CD4-positive, alpha-beta T cell treated with Interleukin-10 for 1 hour (primary cell): Measurements from ENCODE around the gene KCNQ1.
A peak's percentile ranks its signal among the peaks of the same experiment; 100 is the strongest.

Source experiments
- DNase-seq: peaks from one replicate; pipeline ENCODE4 v3.0.0-alpha.2; 2020

Gene KCNQ1

DNA sequence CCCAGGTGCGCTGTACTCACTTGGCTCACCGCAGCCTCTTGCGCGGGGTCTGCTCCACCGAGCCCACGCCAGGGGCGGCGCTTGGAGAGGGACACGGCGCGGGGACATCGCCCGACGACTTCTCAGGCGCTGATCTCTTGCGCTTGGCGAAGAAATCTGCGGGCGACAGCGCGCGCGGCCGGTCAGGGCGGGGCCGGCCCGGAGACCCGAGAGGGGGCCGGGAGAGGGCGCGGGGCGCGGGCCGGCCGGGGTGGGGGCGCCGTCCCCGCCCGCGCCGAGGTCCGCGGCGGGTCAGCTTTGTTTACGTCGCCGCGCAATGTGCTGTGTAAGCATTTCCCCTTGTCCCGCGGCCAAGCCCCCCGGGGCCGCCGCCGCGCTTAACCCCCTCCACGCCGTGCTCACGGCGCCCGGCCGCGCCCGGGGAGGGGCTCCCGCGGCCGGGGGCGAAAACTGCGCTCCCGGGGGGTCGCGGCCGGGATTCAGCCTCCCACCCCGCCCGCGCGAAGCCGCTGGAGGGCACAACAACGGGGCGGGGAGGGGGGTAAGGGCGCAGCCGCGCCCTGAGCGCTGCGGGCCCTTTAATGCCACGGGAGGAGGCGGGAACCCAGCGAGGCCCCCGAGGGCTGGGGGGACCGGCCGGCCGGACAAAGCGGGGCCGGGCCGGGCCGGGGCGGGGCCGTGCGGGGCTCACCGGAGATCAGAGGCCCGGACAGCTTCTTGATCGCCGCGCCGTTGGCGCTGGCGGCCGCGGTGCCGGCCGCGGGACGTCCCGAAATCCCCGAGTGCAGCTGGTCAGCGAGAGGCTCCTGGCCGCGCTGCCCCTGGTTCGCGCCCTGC lies 439.4 kb downstream of the KCNQ1 start:
- no peak for DNase-seq

DNA sequence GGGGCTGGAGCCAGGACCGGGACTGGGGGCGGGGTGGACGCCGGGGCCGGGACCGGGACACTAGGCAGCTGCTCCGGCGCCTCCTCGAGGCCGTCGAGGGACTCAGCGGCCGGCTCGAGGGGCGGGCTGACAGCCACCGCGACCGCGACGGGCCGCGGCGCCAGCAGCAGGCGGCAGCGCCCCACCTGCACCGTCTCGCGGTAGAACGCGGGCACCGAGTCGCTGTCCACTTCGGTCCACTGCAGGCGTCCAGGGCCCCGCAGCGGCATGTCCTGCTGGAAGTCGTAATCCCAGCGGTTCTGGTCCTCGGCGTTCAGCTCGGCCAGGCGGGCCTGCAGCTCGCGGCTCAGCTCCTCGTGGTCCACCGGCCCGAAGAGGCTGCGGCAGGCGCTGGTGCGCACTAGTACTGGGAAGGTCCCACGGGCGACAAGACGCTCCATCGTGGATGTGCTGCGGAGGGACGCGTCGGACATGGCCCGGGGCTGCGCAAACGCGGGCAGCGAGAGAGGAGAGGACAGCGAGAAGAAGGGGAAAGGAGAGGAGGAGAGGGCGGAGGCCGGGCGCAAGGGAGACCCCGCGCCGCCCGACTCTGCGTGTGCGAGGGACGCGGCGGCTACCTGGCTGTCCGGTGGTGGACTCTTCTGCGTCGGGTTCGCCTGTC lies 440.3 kb downstream of the KCNQ1 start:
- DNase-seq, result peak; percentile 39

DNA sequence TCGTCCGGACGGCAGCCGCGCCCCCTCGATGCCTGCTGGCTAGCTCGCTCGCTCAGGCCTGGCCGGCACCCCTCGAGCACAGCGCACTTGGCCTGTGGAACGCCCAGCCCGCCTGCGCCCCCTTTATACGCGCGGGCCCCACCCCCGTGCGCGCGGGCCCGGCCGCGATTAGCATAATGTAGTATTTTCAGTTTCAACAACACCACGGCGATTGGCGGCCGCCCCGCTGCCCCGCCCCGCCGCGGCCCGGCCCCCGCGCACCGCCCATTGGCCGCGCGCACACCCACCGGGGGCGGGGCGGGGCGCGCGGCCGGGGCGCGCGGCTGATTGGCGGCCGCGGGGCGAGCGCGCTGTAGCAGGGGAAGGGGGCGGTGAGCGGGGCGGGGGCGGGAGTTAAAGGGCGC lies 440.9 kb downstream of the KCNQ1 start, which contains the start of gene CDKN1C:
TSS of gene CDKN1C (minus strand) at position 98 of the 404 bp plus-strand sequence. CDS start 319 bp downstream, outside the sequence.
- DNase-seq, result peak; percentile 90

DNA sequence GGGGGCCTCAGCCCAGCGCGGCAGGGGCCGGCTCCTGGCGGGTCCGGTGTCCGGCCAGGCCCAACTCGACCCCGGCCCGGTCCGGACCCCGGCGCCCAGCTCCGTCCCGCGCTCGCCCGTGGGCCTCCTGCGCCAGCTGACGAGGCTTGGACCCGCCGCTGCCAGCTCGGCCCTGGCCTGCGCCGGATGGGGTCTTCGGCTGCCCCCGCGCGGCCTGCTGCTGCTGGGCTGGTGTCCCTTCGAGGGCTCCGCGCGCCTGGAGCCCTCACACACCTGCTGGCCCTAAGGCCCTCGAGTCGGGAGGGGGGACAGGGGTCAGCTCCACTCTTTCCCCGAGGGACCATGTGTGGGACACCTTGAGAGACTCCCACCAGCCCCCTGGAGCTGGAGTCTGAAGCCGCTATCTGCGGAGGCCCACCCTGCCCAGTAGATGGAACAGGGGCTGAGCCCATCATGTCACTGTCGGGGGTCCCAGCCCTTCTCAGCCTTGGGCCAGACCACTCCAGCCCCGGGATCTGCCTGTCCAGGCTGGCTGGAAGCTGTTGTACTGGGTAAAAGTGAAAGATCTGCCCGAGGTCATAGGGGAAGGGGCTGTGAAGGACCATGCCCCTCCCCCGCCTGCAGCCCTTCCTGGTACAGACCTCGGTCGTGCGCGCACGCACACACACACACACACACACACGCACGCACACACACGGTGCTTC lies 441.5 kb downstream of the KCNQ1 start:
- DNase-seq, result peak; percentile 25

DNA sequence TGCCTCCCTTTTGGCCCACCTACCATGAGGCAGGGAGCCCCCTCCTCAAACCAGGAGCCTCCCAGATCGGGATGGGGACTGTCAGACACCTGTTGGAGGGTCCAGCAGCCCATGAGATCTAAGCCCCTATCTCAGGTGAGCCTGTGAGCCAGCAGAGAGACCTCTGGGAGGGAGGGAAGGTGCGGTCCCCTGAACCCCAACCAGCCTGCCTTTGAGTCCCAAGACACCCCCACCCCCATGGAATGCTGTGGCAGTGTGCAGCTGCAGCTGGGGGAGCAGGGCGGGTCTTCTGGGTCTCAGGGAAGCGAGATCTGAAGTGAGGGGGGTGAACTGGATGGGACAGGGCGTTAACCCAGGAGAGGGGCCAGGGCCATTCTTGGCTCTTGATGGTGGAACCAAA lies 442.1 kb downstream of the KCNQ1 start:
- no peak for DNase-seq

DNA sequence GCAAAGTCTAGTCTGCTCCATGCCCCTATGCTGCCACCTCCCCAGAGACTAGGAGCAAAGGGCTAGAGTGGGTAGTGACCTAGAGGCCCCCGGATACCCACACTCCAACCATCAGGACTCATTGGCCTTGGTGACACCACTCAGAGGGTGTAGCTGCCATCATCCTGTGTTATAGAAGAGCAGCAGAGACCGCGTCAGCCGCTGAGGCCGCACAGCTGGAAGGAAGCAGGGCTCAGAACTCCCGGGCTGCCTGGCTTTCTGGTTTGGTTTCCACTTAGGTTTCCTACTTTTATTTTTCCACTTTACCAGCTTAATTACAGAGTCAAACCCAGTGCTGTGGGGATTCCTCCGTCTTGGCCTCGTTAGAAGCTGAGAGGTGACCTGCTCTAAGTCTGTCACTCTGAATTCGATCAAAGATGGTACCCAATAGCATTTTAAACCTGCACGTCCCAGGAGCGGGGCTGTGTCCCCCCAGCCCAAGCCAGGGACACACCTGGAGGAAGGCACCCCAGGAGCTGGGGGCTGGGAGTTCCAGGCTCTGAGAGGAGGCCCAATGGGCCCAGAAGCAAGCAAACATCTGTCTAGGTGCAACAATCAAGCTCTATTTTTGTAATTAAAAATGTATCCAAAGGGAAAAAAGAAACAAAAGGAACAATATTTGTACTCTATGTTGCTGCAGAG lies 442.8 kb downstream of the KCNQ1 start:
- DNase-seq, result no peak

DNA sequence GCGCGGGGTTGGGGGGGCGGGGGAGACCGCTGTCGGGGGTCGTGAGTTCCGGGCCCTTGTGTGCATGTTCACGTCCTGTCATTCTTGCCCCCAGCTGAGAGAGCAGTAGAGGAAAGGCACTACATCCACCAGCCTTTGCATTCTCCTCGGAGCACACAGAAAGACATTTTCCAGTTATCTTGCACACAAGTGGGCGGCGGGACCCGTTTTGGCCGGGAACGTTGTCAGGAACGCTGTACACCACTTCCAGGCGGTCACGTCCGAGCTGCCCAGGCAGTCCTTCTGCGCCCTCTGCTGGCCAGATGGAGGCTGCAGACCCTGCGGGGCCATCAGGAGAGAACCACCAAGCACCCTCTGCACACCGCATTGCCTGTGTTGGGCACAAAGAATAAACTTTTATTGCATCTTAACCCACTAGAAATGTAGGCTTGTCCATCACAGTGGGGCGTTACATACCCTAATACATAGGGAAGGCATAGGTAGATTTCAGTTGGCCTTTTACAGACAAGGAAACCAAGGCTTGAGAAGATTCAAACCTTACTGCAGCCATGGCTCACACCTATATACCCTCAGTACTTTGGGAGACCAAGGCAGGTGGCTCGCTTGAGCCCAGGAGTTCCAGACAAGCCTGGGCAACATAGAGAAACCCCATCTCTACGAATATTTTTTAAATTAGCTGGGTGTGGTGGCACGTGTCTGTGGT lies 443.6 kb downstream of the KCNQ1 start:
- DNase-seq, result peak; percentile 87

DNA sequence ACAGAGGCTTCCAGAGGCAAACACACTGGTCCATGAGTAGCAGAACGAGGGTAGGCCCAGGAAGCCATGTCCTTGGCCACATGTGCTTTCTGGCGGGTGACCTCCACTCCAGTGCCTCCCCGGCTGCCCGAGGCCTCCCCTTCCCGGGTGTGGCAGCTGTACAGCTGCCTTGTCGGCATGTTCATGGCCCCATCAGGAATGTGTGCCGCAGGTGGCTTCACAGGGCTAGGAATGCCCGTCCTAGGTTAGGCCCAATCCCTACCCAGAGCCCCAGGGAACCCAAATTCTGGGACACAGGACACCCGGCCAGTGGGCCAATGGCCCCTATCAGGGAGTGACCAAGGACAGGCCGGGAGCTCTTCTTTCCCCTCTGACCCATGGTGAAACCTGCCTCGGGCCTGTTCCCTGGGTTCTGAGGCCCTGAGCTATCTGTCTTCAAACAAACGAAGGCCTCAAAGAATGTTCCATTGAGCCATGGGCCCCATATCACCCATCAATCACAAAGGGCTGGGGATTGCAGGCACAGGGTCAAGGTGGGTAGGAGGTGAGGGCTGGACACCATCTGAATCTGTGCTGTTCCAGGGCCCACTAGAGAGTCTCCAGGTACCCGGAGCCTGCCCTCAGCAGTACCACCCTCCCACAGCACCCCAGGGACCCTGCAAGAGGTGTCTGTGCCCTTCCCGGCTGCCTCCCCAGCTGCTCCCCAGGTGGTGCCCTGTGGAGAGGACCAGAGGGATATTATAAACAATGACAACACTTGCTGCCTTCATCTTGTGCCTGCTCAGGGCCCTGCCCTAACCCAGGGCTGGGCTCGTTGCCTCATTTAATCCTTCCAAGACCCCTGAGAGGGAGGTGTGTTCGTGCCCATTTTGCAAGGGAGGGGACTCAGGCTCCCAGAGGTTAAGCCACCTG lies 444.8 kb downstream of the KCNQ1 start:
- no peak for DNase-seq

DNA sequence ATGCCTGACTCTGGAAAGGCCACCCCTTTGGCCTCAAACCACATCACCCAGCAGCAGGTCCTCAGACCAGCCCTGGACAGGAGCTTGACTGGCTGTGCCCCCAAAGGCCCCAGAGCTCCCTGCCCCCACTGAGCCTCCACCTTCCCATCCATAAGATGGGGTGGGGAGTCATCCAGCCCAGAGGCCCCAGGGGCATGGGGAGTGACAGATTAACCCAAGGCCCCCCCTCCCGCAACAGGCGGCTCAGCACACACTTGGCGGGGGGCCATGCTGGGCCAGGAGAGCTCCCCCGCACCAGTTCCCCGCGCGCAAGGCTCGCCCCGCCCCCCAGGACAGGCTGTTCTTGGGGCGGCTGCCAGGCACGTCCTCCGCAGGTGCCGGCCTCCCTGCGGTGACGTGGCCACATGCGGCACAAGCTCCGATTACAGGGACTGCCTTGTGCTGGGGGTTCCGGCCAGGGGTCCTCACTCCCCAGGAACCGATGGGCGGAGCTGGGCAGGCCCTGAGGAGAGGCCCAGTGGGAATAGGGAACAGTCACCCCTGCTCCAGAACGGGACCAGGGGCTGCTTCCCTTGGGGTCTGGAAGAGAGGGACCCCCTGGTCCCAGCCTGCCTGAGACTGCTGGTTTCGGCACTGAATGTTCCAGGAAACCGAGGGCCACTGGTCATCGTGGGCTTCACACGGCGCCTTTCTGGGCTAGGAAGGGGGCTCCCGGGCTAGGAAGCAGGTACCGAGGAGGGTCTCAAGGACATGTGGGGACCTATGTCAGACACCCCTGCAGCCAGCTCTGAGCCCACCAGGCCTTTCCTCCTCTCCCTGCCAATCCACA lies 445.9 kb downstream of the KCNQ1 start:
- DNase-seq, result no peak

DNA sequence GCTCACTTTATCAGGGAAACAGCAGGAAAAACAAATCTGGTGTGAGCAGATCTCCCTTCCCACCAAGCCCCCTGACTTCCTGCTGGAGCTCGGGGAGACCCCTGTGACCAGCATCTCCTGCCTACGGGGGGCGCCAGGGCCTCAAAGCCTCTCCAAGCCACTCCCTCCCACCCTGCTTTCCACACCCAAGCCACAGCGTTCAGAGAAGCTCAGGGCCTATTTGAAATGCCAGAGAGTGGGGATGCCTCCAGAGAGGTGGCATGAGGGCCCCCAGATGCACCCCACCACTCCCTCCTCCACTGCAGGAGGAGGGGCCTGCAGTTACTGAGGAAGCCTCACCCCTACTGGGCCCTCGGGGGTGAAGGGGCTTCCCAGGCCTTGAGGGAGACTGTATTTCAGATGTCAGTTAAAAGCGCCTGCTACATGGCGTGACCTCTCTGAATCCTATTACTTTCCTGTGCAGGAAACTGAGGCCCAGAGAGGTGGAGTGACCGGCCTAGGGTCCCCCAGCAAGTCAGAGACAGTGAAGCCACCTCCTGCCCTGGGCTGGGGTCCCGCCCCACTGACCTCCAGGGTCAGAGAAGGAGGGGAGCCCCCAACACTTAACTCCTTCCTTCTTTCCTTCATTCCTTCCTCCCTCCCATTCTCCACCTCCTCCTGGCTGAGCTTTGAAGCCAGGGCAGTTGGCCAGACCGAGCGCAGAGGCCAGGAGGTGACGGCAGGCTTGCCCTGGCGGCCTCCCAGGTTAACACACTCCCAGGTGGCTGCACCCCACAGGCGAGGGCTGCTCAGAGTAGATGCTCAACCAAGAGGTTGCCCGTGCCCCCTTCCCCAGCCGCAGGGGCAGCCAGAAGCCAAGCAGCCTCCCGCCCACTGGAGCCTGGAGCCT lies 446.8 kb downstream of the KCNQ1 start:
- no peak for DNase-seq

DNA sequence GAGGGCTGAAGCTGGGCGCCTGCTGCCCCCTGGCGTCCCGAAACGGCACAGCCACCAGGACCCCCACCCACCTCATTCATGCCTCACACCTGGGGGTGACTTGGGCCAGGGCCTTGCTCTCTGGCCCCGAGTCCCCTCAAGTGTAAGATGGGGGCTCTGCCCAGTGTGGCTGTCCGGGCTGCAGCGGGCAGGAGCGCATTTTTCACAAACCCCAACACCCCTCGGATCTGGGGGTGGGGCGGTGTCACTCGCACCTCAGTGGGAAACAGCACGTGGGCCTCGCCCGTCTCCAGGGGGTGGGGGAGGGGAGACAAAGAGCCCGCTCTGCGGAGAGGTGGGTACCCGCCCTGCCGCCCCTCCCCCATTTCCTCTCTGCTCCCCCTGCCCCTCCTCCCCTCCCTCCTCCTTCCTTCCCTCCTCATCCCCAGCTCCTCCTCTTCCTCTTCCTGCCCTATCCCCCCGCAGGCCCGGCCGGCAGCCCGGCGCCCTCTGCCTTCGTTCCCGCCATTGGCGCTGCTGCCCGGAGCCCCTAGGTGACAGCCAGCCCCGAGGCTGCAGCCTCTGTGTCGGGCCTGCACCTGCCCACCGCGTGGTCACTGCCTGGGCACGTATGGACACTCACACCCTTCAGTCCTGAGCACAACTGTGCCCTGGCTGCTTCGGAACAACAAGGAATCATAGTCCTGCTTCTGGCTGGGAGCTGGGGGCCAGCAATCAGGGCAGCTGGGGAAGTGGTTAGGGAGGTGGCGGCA lies 447.6 kb downstream of the KCNQ1 start:
- peak; percentile 68 for DNase-seq

DNA sequence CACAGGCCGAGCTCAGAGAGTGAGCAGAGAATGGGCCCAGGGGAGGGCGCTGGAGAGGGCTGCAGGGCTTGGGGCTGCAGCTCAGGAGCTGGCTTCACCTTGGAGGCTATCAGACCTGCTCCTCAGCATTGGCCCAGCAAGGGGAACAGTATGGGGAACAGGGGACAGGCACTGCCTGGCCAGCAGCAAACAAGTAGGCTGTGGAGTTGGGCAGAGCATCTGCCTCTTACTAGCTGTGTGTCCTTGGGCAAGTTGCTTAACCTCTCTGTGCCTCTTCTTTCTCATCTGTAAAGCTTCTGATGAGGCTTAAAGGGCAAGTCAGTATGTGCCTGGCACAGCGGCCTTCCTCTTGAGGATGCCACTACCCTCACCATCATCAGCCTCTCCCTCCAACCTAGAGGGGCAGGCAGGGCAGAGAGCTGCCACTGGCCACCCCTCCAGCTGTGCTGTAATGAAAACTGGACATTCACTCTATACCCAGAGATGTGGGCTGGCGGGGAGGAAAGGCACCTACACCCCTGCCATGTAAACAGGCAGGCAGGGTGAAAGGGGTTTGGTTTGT lies 448.2 kb downstream of the KCNQ1 start:
- DNase-seq, result peak; percentile 51

DNA sequence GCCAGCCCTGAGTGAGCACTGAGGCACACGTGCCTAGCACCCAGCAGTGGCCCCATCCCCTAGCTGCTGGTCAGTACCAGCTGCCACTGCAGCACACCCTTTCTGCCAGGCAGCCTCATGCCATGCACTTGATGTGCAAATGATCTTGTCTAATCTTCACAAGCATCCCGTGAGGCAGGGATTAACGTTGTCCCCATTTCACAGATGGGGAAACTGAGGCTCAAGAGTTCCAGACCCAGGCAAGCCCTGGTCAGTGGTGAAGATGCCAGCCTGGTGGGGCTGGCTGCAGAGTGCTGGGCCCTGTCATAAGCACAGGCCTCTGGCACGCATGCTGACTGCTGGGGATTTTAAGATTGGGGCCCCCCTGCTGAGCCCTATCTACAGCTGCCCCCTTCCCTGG lies 449.1 kb downstream of the KCNQ1 start:
- DNase-seq, result no peak

DNA sequence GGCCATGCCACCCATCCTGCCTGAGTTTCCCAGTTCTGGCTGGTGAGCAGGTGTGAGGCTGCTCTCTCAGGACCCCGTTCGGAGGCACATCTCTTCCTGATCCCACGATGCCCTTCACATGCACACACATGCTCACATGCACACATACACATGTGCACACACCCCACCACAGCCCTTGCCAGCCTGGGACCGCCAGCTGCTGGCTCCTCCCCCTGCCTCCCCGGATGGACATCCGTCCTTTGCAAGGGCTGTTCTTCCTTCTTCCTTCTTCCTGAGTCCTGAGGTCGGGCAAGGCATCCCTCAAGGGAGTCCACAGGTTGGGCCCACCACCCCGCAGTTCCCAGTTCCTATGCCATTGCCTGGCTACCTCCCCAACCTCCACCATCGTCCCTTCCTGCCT lies 451.2 kb downstream of the KCNQ1 start:
- no peak for DNase-seq

DNA sequence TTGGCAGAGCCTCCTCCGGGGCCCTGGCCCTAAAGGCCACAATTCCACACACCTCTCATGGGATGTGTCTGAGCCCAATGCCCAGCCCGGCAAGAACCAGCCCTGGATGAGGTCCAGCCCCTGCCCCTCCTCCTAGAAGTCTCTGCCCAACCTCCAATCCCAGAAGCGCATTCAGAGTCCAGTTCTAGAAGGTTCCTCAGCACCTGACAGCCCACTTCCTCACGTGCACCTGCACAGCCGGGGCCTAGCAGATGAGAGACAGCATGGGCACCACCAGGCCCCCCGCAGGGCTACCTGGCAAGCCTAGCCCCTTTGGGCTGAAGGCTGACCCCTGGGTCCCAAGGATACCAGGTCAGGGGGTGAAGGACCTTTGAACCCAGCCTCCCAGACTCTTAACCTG lies 452.2 kb downstream of the KCNQ1 start:
- DNase-seq, result no peak

DNA sequence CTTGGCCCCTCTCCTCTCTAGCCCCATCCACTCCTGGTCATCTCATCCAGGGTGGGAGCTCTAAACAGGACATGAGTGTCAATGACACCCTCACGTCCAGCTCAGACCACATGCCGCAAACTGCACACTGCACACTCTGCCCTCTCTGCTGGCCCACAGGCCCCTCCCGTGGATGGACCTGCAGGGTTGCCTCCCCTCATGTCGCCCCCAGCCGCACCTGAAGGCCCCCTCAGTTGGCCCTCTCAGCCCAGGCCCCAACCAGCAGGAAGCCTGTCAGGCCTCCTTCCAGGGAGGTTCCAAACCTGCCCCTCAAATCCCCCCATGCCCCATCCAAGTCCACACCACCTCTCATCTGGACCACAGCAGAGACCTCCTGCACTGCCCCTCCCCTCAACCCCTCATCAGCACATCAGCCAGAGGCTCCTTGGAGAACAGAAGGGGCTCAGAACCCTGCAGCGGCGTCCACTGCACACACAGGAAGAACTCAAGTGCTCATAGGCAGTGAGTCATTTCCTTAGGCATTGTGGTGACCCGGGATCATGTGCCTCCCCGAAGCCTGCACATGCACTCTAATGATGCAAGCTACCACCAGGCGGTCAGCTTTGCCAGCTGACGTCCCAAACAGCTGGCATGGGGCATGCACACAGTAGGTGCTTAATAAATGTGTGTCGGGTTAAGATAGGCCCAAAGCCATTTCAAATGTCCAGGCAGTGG lies 453.7 kb downstream of the KCNQ1 start:
- peak; percentile 65 for DNase-seq
